Adrenal gland (tissue), 12 donors: ENCODE measurements around the gene LHX1. TPM values are rescaled to one million over a fixed set of nuclear protein-coding genes. Genes with fewer than 3 reads are reported as not detected.

ENCODE experiments used
- DNase-seq, 7 donors: peaks; one replicate each; pipeline ENCODE4 v3.0.0-alpha.2; 2019 to 2020
- H3K27ac ChIP-seq, 5 donors: fragments of 200-600 bp; sonication (generic) in 4 of 5; 1 replicate in 3 of 5; 2 replicates in 2 of 5; pipeline versions ENCODE4 v1.5.1 to v1.8.0; 2016 to 2020; ENCODE audit warnings: mild to moderate bottlenecking in 1 of 5
- H3K27me3 ChIP-seq: fragments of 200-600 bp; 2 replicates; pipeline ENCODE4 v1.8.0; 2021
- H3K36me3 ChIP-seq, 2 donors: fragments of 200-600 bp; replicated peaks in 1 of 2; 1 replicate in 1 of 2; 2 replicates in 1 of 2; pipeline versions ENCODE4 v1.5.1 to v1.8.0; 2018 to 2022
- H3K4me1 ChIP-seq, 2 donors: fragments of 200-600 bp; replicated peaks in 1 of 2; 1 replicate in 1 of 2; 2 replicates in 1 of 2; pipeline versions ENCODE4 v1.5.1 to v1.8.0; 2018 to 2021
- H3K4me3 ChIP-seq, 4 donors: fragments of 200-600 bp; sonication (generic) in 3 of 4; one replicate each; pipeline ENCODE4 v1.5.1; 2016 to 2018
- H3K9me3 ChIP-seq, 3 donors: fragments of 200-600 bp; sonication (generic) in 1 of 3; replicated peaks in 1 of 3; 1 replicate in 2 of 3; 2 replicates in 1 of 3; pipeline versions ENCODE4 v1.5.1 to v1.8.0; 2016 to 2021
- CTCF ChIP-seq, 6 experiments: fragments of 450-650 bp in 4 of 6; fragments of 200-600 bp in 2 of 6; sonication (generic) in 1 of 6; IDR thresholded peaks; 1 replicate in 5 of 6; 2 replicates in 1 of 6; pipeline versions ENCODE4 v1.5.1 to v1.8.0; 2016 to 2021; ENCODE audit warnings: antibody characterized with exemption in 6 of 6, mild to moderate bottlenecking in 2 of 6, moderate library complexity in 1 of 6
- POLR2A ChIP-seq, 2 donors: fragments of 450-650 bp; IDR thresholded peaks; one replicate each; pipeline ENCODE4 v1.6.1; 2017; ENCODE audit warnings: antibody characterized with exemption in 2 of 2, mild to moderate bottlenecking in 2 of 2, moderate library complexity in 1 of 2
- WGBS, 4 donors: extraction: QIAGEN DNeasy Blood & Tissue Kit in 2 of 4; methylation state at CpG; one replicate each; pipeline versions ENCODE4 v1.1.5 to v1.1.7; 2013 to 2017; 5-methylcytosine and 5-hydroxymethylcytosine counted together
- intact Hi-C, 2 donors: fragments of 100-400 bp; cut with DNase I; formaldehyde crosslinking; loops; one replicate each; pipeline versions ENCODE4 v1.14.1 to v1.15.0; 2022 to 2023
- polyA plus RNA-seq, 3 donors: library from polyadenylated mRNA; stranded (reverse); fragments of 200-250 nt in 2 of 3; fragments of 350-450 nt in 1 of 3; fragmentation: Illumina TruSeq in 1 of 3; extraction: RNeasy Lipid Tissue Mini Kit (QIAGEN cat#74804) in 1 of 3; gene quantifications; one replicate each; pipeline ENCODE4 v1.2.3, GENCODE V29; 2013 to 2014
- total RNA-seq, 9 donors: library from RNA; depleted of rRNA in 4 of 9; stranded (reverse); fragments of >200 nt in 4 of 9; fragments of 120-200 nt in 1 of 9; fragmentation: NEBNext Ultra II Directional in 1 of 9; extraction: Animal tissue kit (Norgen Biotek cat#: 25700) in 1 of 9; gene quantifications; one replicate each; pipeline versions ENCODE4 v1.1.0 to v1.2.4, GENCODE V29; 2013 to 2023
- donor health status: healthy with polysubstance abuse.
- donor health status: Bipolar disorder and iron deficiency.
- donor health status: DM: yes; HTN: yes; CAD: no.
- donor health status: DM: no; HTN: no; CAD: no.
- donor health status: DM: no; HTN: no; CAD: no.
- donor health status: DM: yes; HTN: yes; CAD: no.

The LHX1 gene
- total and polyA plus RNA-seq, 12 donors = not detected

DNA sequence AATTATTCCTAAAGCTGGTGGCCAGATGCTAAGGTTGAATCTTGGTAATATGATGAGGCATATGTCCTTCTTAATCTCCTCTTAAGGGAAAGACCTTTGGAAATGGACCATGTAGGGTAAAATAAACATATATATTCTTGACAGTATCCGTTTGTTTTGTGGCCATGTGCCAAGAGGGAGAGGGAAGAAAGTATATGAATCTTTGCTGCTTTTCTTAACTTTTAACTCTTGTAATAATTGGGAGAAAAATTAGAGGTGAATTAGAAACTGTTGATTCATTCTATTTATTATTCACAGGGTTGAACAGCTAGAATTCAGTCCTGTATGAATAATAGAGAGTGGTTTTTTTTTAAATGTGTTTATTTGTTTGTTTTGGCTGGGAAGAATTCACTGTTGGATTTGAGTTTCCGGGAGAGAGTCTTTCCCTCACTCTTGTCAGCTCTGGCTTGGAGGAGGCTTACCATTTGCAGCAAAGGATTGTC, 43.0 kb downstream of the LHX1 start:
- WGBS, 4 donors = 11 to 36% (median 29%) methylated on average over 2 of the region's 2 CpGs
- Histone ChIP-seq H3K27me3 (no peaks in the 10 kb centered on the region), H3K36me3 (no peaks in the 10 kb centered on the region), H3K9me3 (no peaks in the 10 kb centered on the region), H3K27ac (no peak overlapping the region), H3K4me3 (no peak overlapping the region), H3K4me1 (peaks cover 7 to 21% of the 10 kb centered on the region in 2 donors)
- TF ChIP-seq CTCF (IDR thresholded peaks at IDR 0.05) (no peak), POLR2A (IDR thresholded peaks at IDR 0.05) (no peak)
- no peak for DNase-seq
- intact Hi-C loops = no loop called here

DNA sequence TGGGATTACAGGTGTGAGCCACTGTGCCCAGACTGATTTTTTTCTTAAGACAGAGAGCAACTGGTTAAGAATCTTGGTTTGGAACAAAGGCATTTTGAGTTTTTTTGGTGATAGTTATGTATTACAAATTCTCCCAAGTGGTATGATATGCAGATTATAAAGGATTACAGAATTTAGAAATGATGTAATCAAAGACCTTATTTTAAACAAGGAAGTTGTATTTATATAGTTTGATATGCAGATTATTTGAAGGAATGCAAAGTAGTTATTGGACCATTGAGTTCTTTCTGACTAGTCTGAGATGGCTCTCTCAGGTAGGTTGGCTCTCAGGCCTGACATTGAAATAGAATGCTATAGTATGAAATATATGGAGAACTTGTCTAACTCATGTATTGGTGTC, 46.3 kb downstream of the LHX1 start:
- intact Hi-C loops = no loop called here
- no peak for DNase-seq
- no peaks in the 10 kb centered on the region for H3K9me3 ChIP-seq
- no peak overlapping the region for H3K27ac ChIP-seq
- TF ChIP-seq POLR2A (IDR thresholded peaks at IDR 0.05) (no peak), CTCF (IDR thresholded peaks at IDR 0.05) (no peak)
- no peak overlapping the region for H3K4me3 ChIP-seq
- H3K4me1 ChIP-seq = peaks cover 7 to 19% of the 10 kb centered on the region in 2 donors
- H3K36me3 ChIP-seq = peaks cover 0 to 7% of the 10 kb centered on the region in 2 donors
- no peaks in the 10 kb centered on the region for H3K27me3 ChIP-seq

DNA sequence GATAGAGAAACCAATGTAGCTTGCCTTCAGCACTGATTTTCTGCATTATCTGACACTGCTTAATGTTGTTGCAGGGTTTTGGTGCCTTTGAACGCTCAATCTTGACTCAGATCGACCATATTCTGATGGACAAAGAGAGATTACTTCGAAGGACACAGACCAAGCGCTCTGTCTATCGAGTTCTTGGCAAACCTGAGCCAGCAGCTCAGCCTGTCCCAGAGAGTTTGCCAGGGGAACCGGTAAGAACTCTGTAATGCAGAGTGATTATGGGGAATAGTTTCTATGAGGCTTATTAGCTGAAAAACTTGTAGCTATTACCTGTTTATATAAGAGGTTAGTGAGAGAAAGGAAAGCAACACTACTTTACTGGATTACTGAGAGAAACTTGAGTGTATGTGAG, 51.9 kb downstream of the LHX1 start:
- no peak overlapping the region for H3K27ac ChIP-seq
- no peak for DNase-seq
- 76 to 89% (median 84%) methylated on average over 6 of the region's 6 CpGs for WGBS, 4 donors
- no peaks in the 10 kb centered on the region for H3K9me3 ChIP-seq
- no peaks in the 10 kb centered on the region for H3K4me1 ChIP-seq
- no peaks in the 10 kb centered on the region for H3K27me3 ChIP-seq
- TF ChIP-seq CTCF (IDR thresholded peaks at IDR 0.05) (no peak), POLR2A (IDR thresholded peaks at IDR 0.05) (no peak)
- H3K36me3 ChIP-seq = peaks cover 0 to 41% of the 10 kb centered on the region in 2 donors
- no peak overlapping the region for H3K4me3 ChIP-seq
- intact Hi-C loops = no loop called here

DNA sequence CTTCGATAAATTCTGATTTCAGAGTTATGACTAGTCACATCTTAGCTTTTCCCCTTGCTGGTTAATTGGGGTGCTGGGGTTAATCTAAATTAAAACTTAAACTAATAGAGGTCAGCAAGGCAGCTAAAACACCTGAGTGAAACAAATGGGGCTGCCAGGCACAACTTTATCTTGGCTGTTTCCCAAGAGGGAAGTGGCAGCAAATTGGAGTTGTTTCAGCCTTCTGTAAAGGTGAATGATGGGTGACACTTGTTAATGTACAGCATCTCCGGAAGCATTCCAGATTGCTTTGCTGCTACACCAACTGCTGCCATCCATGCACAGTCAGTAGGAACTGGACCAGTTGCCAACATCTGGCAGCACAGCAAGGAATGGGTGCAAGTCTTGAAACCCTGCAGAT, 55.4 kb downstream of the LHX1 start:
- H3K4me1 ChIP-seq = no peaks in the 10 kb centered on the region
- no peak overlapping the region for H3K27ac ChIP-seq
- TF ChIP-seq CTCF (IDR thresholded peaks at IDR 0.05) (no peak), POLR2A (IDR thresholded peaks at IDR 0.05) (no peak)
- no peak for DNase-seq
- H3K27me3 ChIP-seq = no peaks in the 10 kb centered on the region
- H3K36me3 ChIP-seq = peaks cover 0 to 60% of the 10 kb centered on the region in 2 donors
- intact Hi-C loops = no loop called here
- 84 to 92% (median 89%) methylated on average over 2 of the region's 2 CpGs for WGBS, 4 donors
- H3K4me3 ChIP-seq = no peak overlapping the region
- H3K9me3 ChIP-seq = no peaks in the 10 kb centered on the region
